Measurements from ENCODE around the gene FBN3.

FBN3 gene

DNA sequence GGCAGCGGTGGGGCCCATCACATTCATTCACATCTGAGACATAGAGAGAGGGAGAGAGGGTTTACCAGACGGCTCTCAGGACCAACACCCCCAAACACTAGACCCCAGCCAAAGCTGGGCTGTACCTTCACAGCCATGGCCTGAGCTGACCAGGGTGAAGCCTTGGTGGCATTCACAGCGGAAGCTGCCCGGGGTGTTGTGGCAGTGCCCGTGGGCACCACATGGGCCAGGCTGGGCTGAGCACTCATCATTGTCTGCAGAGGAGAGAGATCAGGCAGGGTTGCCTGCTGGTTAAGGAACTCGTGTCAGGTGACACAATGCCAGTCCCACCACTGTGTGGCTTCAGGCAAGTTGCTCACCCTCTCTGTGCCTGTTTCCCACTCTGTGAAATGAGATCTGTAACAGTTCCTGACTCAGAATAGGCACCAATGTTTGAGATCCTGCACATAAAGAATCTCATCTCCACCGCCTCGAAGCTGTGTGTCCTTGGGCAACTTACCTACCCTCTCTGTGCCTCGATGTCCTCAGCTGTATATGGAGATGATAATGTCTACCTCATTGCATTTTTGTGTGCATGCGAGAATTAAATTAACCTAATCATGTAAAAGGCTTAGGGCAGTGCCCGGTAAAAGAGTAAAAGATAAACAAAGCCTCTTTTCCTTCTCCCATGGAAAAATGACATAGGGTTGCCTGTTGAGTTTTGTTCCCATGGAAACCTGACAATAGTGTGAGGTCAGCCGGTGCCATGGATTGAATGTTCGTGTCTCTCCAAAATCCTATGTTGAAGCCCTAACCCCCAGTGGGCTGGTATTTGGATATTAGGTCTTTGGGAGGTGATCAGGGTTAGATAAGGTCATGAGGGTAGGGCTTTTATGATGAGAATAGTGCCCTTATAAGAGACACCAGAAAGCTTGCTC lies 74.0 kb downstream of the FBN3 start:
- Histone ChIP-seq H3K27me3 (replicated peaks; ENCODE audit: control insufficient read depth, insufficient read depth, low read length) (no peaks in the 10 kb centered on the region; the same call in 1 of the 2 replicates), H3K4me3 (replicated peaks; ENCODE audit: low read depth, low read length) (no peak overlapping the region), H3K36me3 (ENCODE audit: control insufficient read depth, insufficient read depth, low read length) (no peaks in the 10 kb centered on the region)
- no peak for DNase-seq (ENCODE audit: extremely low read depth, insufficient read length)
- TF ChIP-seq, protein P1, sequence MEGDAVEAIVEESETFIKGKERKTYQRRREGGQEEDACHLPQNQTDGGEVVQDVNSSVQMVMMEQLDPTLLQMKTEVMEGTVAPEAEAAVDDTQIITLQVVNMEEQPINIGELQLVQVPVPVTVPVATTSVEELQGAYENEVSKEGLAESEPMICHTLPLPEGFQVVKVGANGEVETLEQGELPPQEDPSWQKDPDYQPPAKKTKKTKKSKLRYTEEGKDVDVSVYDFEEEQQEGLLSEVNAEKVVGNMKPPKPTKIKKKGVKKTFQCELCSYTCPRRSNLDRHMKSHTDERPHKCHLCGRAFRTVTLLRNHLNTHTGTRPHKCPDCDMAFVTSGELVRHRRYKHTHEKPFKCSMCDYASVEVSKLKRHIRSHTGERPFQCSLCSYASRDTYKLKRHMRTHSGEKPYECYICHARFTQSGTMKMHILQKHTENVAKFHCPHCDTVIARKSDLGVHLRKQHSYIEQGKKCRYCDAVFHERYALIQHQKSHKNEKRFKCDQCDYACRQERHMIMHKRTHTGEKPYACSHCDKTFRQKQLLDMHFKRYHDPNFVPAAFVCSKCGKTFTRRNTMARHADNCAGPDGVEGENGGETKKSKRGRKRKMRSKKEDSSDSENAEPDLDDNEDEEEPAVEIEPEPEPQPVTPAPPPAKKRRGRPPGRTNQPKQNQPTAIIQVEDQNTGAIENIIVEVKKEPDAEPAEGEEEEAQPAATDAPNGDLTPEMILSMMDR (IDR thresholded peaks at IDR 0.05; ENCODE audit: insufficient read depth, low read length, poor library complexity, severe bottlenecking) = no peak

DNA sequence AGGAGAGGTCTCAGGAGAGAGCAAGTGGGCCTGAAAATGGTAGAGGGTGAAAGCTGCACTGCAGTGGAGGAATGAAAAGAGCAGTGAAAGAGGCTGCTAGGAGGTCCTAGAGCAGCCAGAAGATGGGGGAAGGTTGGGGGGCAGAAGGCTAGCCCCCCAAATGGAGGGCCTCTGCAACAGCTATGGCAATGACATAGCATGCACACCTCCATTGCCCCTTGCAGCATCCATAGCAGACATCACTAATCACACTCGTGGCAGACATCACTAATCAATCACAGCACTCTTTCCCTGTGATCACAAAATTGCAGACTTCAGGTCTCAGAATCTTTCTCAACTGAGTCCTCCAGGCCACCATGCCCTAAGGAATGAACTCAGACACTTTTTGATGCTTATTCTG lies 74.9 kb downstream of the FBN3 start:
- TF ChIP-seq, protein P1 (IDR thresholded peaks at IDR 0.05; ENCODE audit: insufficient read depth, low read length, poor library complexity, severe bottlenecking) = no peak
- DNase-seq (ENCODE audit: extremely low read depth, insufficient read length) = no peak
- Histone ChIP-seq H3K36me3 (ENCODE audit: control insufficient read depth, insufficient read depth, low read length) (no peaks in the 10 kb centered on the region), H3K4me3 (replicated peaks; ENCODE audit: low read depth, low read length) (no peak overlapping the region), H3K27me3 (replicated peaks; ENCODE audit: control insufficient read depth, insufficient read depth, low read length) (no peaks in the 10 kb centered on the region; the same call in 1 of the 2 replicates)

DNA sequence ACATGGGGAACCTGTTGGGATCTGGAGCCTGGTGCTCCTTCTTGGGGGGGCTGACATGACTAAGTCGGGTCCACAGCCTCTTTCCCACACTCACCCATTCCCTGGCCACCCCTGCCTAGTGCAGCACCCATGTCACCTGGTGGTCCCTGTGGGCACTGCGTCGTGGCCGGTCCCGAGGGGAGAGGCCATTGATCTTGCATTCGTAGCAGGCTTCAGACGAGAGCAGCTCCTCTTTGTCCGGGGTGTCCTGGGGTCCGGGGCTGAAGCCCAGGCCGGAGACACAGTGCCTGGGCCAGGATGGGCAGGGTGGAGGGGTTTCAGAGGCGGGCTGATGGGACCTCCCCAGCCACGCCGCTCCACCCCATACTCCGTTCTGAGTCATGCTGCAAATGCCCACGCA lies 77.5 kb downstream of the FBN3 start:
- H3K4me3 ChIP-seq (replicated peaks; ENCODE audit: low read depth, low read length) = no peak overlapping the region
- TF ChIP-seq, protein P1 (IDR thresholded peaks at IDR 0.05; ENCODE audit: insufficient read depth, low read length, poor library complexity, severe bottlenecking) = no peak
- no peaks in the 10 kb centered on the region for H3K36me3 ChIP-seq (ENCODE audit: control insufficient read depth, insufficient read depth, low read length)
- H3K27me3 ChIP-seq (replicated peaks; ENCODE audit: control insufficient read depth, insufficient read depth, low read length) = no peaks in the 10 kb centered on the region; the same call in 1 of the 2 replicates
- DNase-seq (ENCODE audit: extremely low read depth, insufficient read length) = no peak

DNA sequence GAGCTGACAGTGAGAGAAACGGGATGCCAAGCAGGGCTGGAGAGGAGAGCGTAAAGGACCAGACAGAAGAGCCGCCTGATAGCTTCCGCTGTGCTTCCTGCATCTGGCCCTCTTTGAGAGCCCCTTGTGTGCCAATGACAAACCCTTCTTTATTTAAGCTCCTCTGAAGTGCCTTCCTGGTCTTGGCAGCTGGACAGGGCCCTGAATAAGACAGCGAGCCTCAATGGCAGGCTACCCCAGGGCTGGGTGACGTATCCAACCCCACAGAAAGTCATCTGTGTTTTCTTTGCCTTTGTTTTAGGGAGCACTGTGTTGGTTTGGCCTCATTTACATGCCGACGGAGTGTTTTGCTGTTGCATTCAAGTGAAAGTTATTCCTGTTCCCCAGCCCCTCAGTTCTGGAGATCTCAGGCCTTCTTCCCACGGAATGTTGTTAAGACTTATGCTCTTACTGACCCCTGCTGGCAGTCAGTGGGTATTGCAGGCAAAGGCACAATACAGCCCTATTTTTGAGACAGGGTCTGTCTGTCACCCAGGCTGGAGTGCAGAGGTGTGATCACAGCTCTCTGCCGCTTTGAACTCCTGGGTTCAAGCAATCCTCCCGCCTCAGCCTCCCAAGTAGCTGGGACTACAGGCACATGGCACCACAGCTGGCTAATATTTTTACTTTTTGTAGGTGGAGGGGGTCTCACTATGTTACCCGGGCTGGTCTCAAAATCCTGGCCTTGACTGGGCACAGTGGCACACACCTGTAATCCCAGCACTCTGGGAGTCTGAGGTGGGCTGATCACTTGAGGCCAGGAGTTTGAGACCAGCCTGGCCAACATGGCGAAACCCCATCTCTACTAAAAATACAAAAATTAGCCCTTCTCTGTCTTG lies 80.1 kb downstream of the FBN3 start:
- DNase-seq (ENCODE audit: extremely low read depth, insufficient read length) = no peak
- TF ChIP-seq, protein P1 (IDR thresholded peaks at IDR 0.05; ENCODE audit: insufficient read depth, low read length, poor library complexity, severe bottlenecking) = peak; percentile 74
- no peaks in the 10 kb centered on the region for H3K36me3 ChIP-seq (ENCODE audit: control insufficient read depth, insufficient read depth, low read length)
- no peaks in the 10 kb centered on the region; the same call in 1 of the 2 replicates for H3K27me3 ChIP-seq (replicated peaks; ENCODE audit: control insufficient read depth, insufficient read depth, low read length)
- no peak overlapping the region for H3K4me3 ChIP-seq (replicated peaks; ENCODE audit: low read depth, low read length)

DNA sequence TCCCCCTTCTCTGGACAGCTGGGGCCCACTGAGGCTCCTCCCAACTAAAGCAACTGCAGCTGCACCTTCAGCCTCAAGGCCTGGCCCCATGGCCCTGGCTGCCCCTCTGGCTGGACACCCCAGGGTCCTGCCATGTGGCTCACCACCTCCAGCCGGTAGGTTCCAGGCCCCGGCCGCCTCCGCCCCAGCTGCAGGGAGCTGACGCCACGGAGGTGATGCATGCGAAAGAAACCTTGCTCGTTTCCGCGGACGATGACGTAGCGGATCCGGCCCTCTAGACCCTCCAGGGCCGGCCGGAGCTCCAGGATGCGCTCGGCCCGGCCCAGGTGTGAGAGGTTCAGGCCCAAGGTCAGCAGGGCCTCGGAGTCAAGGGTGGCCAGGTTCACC lies 83.5 kb downstream of the FBN3 start:
- no peak for DNase-seq (ENCODE audit: extremely low read depth, insufficient read length)
- H3K36me3 ChIP-seq (ENCODE audit: control insufficient read depth, insufficient read depth, low read length) = no peaks in the 10 kb centered on the region
- TF ChIP-seq, protein P1 (IDR thresholded peaks at IDR 0.05; ENCODE audit: insufficient read depth, low read length, poor library complexity, severe bottlenecking) = no peak

More for the DNA sequence above, 83.5 kb downstream of the FBN3 start:
- Histone ChIP-seq H3K27me3 (replicated peaks; ENCODE audit: control insufficient read depth, insufficient read depth, low read length) (no peaks in the 10 kb centered on the region), H3K4me3 (replicated peaks; ENCODE audit: low read depth, low read length) (no peak overlapping the region)

All from GM06990 (cell line).